ENCODE results near the gene CABLES1. TPM values are rescaled to one million over a fixed set of nuclear protein-coding genes. Genes with fewer than 3 reads are reported as not detected.

Gene CABLES1
- polyA plus RNA-seq, 1 of the 3 experiments (the other 2 are of a cell fraction), result 2.2 TPM

- no peak overlapping the region for H2AFZ ChIP-seq (ENCODE audit: low read depth)
- H3K27ac ChIP-seq (ENCODE audit: low read depth in 2 of 2, low read length in 1 of 2), result no peak overlapping the region
- H3K4me2 ChIP-seq, result no peak overlapping the region
- ChIA-PET CTCF (interaction anchor here (1.4 to 2.2 kb wide), 2 partner anchors 22 to 27 kb away, joined by 3 to 4 read pairs; no protein-coding TSS in a partner anchor), POLR2A (no interaction called here)
- H3K79me2 ChIP-seq (ENCODE audit: insufficient read depth), result no peaks in the 10 kb centered on the region
- no peaks in the 10 kb centered on the region for H3K9me2 ChIP-seq
- TF ChIP-seq YY1 (IDR thresholded peaks at IDR 0.05; ENCODE audit: low read depth) (no peak), FOXJ3 (CRISPR knock-in tag; IDR thresholded peaks at IDR 0.05) (no peak), MAX (IDR thresholded peaks at IDR 0.05; ENCODE audit: low read depth) (no peak), FOSL2 (IDR thresholded peaks at IDR 0.05; ENCODE audit: borderline replicate concordance, low read depth) (no peak), USF2 (IDR thresholded peaks at IDR 0.05; ENCODE audit: borderline replicate concordance, low read depth, low read length) (no peak), MEF2A (IDR thresholded peaks at IDR 0.05; ENCODE audit: borderline replicate concordance, low read depth) (no peak), SMC3 (IDR thresholded peaks at IDR 0.05; ENCODE audit: low read depth, low read length) (no peak), EZH2phosphoT487 (IDR thresholded peaks at IDR 0.05; ENCODE audit: borderline replicate concordance, low read depth) (no peak), REST (IDR thresholded peaks at IDR 0.05; ENCODE audit: low read depth, low read length) (no peak), MXI1 (IDR thresholded peaks at IDR 0.05; ENCODE audit: low read depth, low read length) (no peak), ZBTB33 (IDR thresholded peaks at IDR 0.05; ENCODE audit: borderline replicate concordance, low read depth) (no peak), TEAD4 (IDR thresholded peaks at IDR 0.05; ENCODE audit: borderline replicate concordance, insufficient read depth) (no peak), EP300 (IDR thresholded peaks at IDR 0.05; ENCODE audit: borderline replicate concordance in 1 of 2, low read depth in 1 of 2, low read length in 1 of 2) (no peak), RFX5 (IDR thresholded peaks at IDR 0.05; ENCODE audit: low read length) (no peak)
- 95% methylated on average over 3 of the region's 3 CpGs for WGBS (ENCODE audit: low lambda C conversion rate)
- H3K9ac ChIP-seq, result no peak overlapping the region
- H3K9me3 ChIP-seq, result no peaks in the 10 kb centered on the region
- H3K4me1 ChIP-seq (ENCODE audit: control insufficient read depth in 1 of 2, insufficient read depth in 2 of 2, low read depth in 1 of 2, low read length in 1 of 2), result peaks cover 0 to 22% of the 10 kb centered on the region in 2 experiments; a peak in 1 of 4 replicates
- peaks cover 28% of the 10 kb centered on the region for H3F3A ChIP-seq (replicated peaks; ENCODE audit: insufficient read depth)
- H3K4me3 ChIP-seq (ENCODE audit: low read depth in 2 of 2, low read length in 1 of 2), result no peak overlapping the region
- H3K27me3 ChIP-seq (ENCODE audit: insufficient read depth), result no peaks in the 10 kb centered on the region
- H3K36me3 ChIP-seq (replicated peaks in 1 of 2; ENCODE audit: control insufficient read depth in 1 of 2, insufficient read depth in 2 of 2, low read length in 1 of 2), result no peaks in the 10 kb centered on the region
- no peak for DNase-seq
- no peaks in the 10 kb centered on the region for H4K20me1 ChIP-seq (ENCODE audit: insufficient read depth)
Observed at GRCh38 chr18:23105030-23105429, 30.3 kb upstream of the CABLES1 start.
